K562 (cell line): ENCODE data around the gene FGFRL1. TPM values are rescaled to one million over a fixed set of nuclear protein-coding genes. Genes with fewer than 3 reads are reported as not detected.

Experiments used
- ATAC-seq: fragments of 200-7000 bp; cut with Tn5 transposase; 3 replicates; pipeline ENCODE4 v1.9.1; 2020; ENCODE audit warnings: moderate library complexity
- BruUV-seq: library from RNA; stranded (reverse); fragments of 400-500 nt; replicated peaks from 2 replicates; lab custom pipeline; 2021; lab: Mats Ljungman, UMichigan
- CTCF ChIA-PET: fragments of 300-600 bp; formaldehyde crosslinking; extraction: SDS; loops from one replicate; lab custom pipeline; 2021; ENCODE audit warnings: low intra/inter-chr PET ratio; lab: Yijun Ruan, JAX
- POLR2A ChIA-PET: fragments of 300-600, 350-650 bp; sonication (Branson Sonifier 250); formaldehyde crosslinking; extraction: SDS; loops from one replicate; lab custom pipeline; 2021; ENCODE audit warnings: antibody characterized with exemption, inconsistent platforms; lab: Yijun Ruan, JAX
- DNase-seq, 4 experiments: peaks; one replicate each; pipeline versions ENCODE4 v3.0.0 to v3.0.0-alpha.2; 2011 to 2018; ENCODE audit warnings: low spot score in 3 of 4, mixed read lengths in 3 of 4; ENCODE audit errors: extremely low read depth in 1 of 4
- FAIRE-seq: peaks from 2 replicates; lab custom pipeline; 2011; peaks lifted over from hg19 to GRCh38; lab: Jason Lieb, UNC
- H2AFZ ChIP-seq: 2 replicates; pipeline ENCODE4 v1.6.0; 2011; ENCODE audit warnings: low read depth, low read length, control low read depth, inconsistent platforms
- H3K27ac ChIP-seq: fragments of 200-600 bp; 3 replicates; pipeline ENCODE4 v1.8.0; 2011; ENCODE audit warnings: low read depth, mild to moderate bottlenecking, control low read depth, inconsistent platforms, low read length, moderate library complexity, mixed read lengths; ENCODE audit errors: extremely low read depth
- H3K27me3 ChIP-seq, 2 experiments: fragments of 300-600 bp in 1 of 2; 2 replicates in 1 of 2; 3 replicates in 1 of 2; pipeline versions ENCODE4 v1.6.0 to v1.8.0; 2011; ENCODE audit warnings: inconsistent platforms in 2 of 2, low read length in 2 of 2, mild to moderate bottlenecking in 1 of 2, mixed read lengths in 1 of 2, moderate library complexity in 1 of 2; ENCODE audit not compliant: control insufficient read depth in 2 of 2, insufficient read depth in 2 of 2
- H3K36me3 ChIP-seq: fragments of 300-600 bp; 3 replicates; pipeline ENCODE4 v1.8.0; 2011; ENCODE audit warnings: mild to moderate bottlenecking, low read length, inconsistent platforms; ENCODE audit not compliant: control insufficient read depth, insufficient read depth
- H3K4me1 ChIP-seq, 2 experiments: fragments of 200-600 bp in 1 of 2; replicated peaks in 1 of 2; 2 replicates in 1 of 2; 3 replicates in 1 of 2; pipeline versions ENCODE4 v1.5.1 to v1.8.0; 2011; ENCODE audit warnings: inconsistent platforms in 2 of 2, low read length in 2 of 2, mild to moderate bottlenecking in 1 of 2, mixed read lengths in 1 of 2, moderate library complexity in 1 of 2; ENCODE audit not compliant: control insufficient read depth in 2 of 2, insufficient read depth in 2 of 2
- H3K4me2 ChIP-seq: 2 replicates; pipeline ENCODE4 v1.6.1; 2011; ENCODE audit warnings: low read length, control low read depth, inconsistent platforms, mixed read lengths; ENCODE audit not compliant: insufficient read depth
- H3K4me3 ChIP-seq: fragments of 200-600 bp; sonication (generic), shearing (Covaris generic); 2 replicates; pipeline ENCODE4 v1.5.1; 2016; ENCODE audit warnings: control low read depth, inconsistent platforms
- H3K79me2 ChIP-seq: fragments of 200-600 bp; 3 replicates; pipeline ENCODE4 v1.8.0; 2011; ENCODE audit warnings: low read length, inconsistent platforms; ENCODE audit not compliant: control insufficient read depth, insufficient read depth
- H3K9ac ChIP-seq, 2 experiments: 2 replicates each; pipeline versions ENCODE4 v1.6.0 to v1.6.1; 2011; ENCODE audit warnings: low read depth in 2 of 2, low read length in 2 of 2, control low read depth in 1 of 2, inconsistent platforms in 1 of 2, mild to moderate bottlenecking in 1 of 2, mixed read lengths in 1 of 2; ENCODE audit not compliant: insufficient read depth in 1 of 2
- H3K9me1 ChIP-seq: one replicate; pipeline ENCODE4 v1.6.0; 2011; ENCODE audit warnings: inconsistent platforms, mild to moderate bottlenecking, low read length, moderate library complexity; ENCODE audit not compliant: control insufficient read depth, insufficient read depth
- H3K9me3 ChIP-seq: replicated peaks from 2 replicates; pipeline ENCODE4 v1.5.1; 2011; ENCODE audit warnings: low read depth, low read length, inconsistent platforms; ENCODE audit not compliant: control insufficient read depth, insufficient read depth
- H4K20me1 ChIP-seq: replicated peaks from 2 replicates; pipeline ENCODE4 v1.6.1; 2011; ENCODE audit warnings: low read length, inconsistent platforms, mixed read lengths; ENCODE audit not compliant: control insufficient read depth, insufficient read depth
- CBFA2T2 ChIP-seq: fragments of 450-650 bp; conservative IDR thresholded peaks from 2 replicates; pipeline ENCODE4 v1.6.1; 2017; ENCODE audit warnings: mild to moderate bottlenecking
- CBX1 ChIP-seq: sonication (generic); IDR thresholded peaks from 2 replicates; pipeline ENCODE4 v1.6.1; 2016; ENCODE audit warnings: antibody characterized with exemption, low read depth, mild to moderate bottlenecking
- HDAC1 ChIP-seq, 2 experiments: fragments of 450-650 bp; IDR thresholded peaks; 2 replicates each; pipeline ENCODE4 v1.6.1; 2016 to 2017; ENCODE audit warnings: inconsistent platforms in 1 of 2, mild to moderate bottlenecking in 1 of 2, moderate library complexity in 1 of 2
- JUND ChIP-seq, 2 experiments: IDR thresholded peaks; 2 replicates in 1 of 2; 3 replicates in 1 of 2; pipeline ENCODE4 v1.6.1; 2011; ENCODE audit warnings: borderline replicate concordance in 2 of 2, low read depth in 2 of 2, low read length in 2 of 2, improper control_type of control experiment in 1 of 2, missing biosample characterization in 1 of 2, missing genetic modification characterization in 1 of 2, missing genetic modification reagents in 1 of 2
- L3MBTL2 ChIP-seq: fragments of 450-650 bp; IDR thresholded peaks from 2 replicates; pipeline ENCODE4 v1.6.1; 2016; ENCODE audit warnings: mild to moderate bottlenecking, moderate library complexity
- LCOR ChIP-seq: sonication (generic); formaldehyde crosslinking; IDR thresholded peaks from 2 replicates; pipeline ENCODE4 v1.8.0; 2022; ENCODE audit warnings: mild to moderate bottlenecking, missing genetic modification reagents
- MTA3 ChIP-seq: fragments of 450-650 bp; formaldehyde crosslinking; IDR thresholded peaks from 2 replicates; pipeline ENCODE4 v1.6.1; 2017; ENCODE audit warnings: mild to moderate bottlenecking, borderline replicate concordance
- RNF2 ChIP-seq: sonication (generic); IDR thresholded peaks from 2 replicates; pipeline ENCODE4 v1.6.1; 2016
- SIX5 ChIP-seq, 2 experiments: IDR thresholded peaks; 2 replicates each; pipeline ENCODE4 v1.6.1; 2011; ENCODE audit warnings: low read length in 2 of 2, borderline replicate concordance in 1 of 2, low read depth in 1 of 2, mild to moderate bottlenecking in 1 of 2, moderate library complexity in 1 of 2; ENCODE audit not compliant: insufficient read depth in 1 of 2
- TAF1 ChIP-seq: IDR thresholded peaks from 2 replicates; pipeline ENCODE4 v1.6.1; 2011; ENCODE audit warnings: mild to moderate bottlenecking, low read length, moderate library complexity; ENCODE audit not compliant: insufficient read depth, control insufficient read depth, severe bottlenecking; ENCODE audit errors: extremely low read depth
- TEAD4 ChIP-seq, 2 experiments: sonication (generic) in 1 of 2; formaldehyde crosslinking in 1 of 2; IDR thresholded peaks; 2 replicates each; pipeline versions ENCODE4 v1.6.1 to v1.8.0; 2012 to 2022; ENCODE audit warnings: borderline replicate concordance in 1 of 2, inconsistent platforms in 1 of 2, low read length in 1 of 2, mild to moderate bottlenecking in 1 of 2, missing genetic modification reagents in 1 of 2
- ZNF766 ChIP-seq: fragments of 200-800 bp; sonication (Bioruptor generic); conservative IDR thresholded peaks from 2 replicates; pipeline ENCODE4 v1.6.1; 2016; ENCODE audit warnings: missing genetic modification characterization, missing compliant biosample characterization
- WGBS: fragments of 100-300 bp; shearing (Covaris generic); methylation state at CpG from one replicate; pipeline ENCODE4 v1.1.6; 2016; ENCODE audit warnings: low coverage, mixed read lengths; ENCODE audit not compliant: insufficient coverage; ENCODE audit errors: missing lambda C conversion rate; 5-methylcytosine and 5-hydroxymethylcytosine counted together
- in situ Hi-C: fragments of 300-500 bp; cut with MboI; formaldehyde crosslinking; loops from 4 replicates; pipeline ENCODE4 v1.15.0; 2018; ENCODE audit warnings: inconsistent platforms, mixed read lengths
- intact Hi-C: fragments of 100-400 bp; cut with micrococcal nuclease; formaldehyde crosslinking; loops from 2 replicates; pipeline ENCODE4 v1.14.2; 2022
- polyA plus RNA-seq, 8 experiments: library from polyadenylated mRNA; depleted of rRNA in 4 of 8; stranded (reverse) in 5 of 8; unstranded in 3 of 8; fragments of >200 nt; fragmentation: Nextera tagmentation in 2 of 8; fragmentation: Illumina TruSeq in 1 of 8; extraction: Ambion mirVana in 2 of 8; extraction: Trizol in 1 of 8; gene quantifications; 2 replicates each; pipeline versions ENCODE4 v1.2.1 to v1.2.3, GENCODE V29; 2011 to 2014; ENCODE audit warnings: inconsistent platforms in 1 of 8, missing spikeins in 1 of 8
- total RNA-seq, 7 experiments: library from RNA; depleted of rRNA in 6 of 7; stranded (reverse); fragments of >200 nt in 6 of 7; fragmentation: Illumina TruSeq in 2 of 7; extraction: Trizol in 2 of 7; gene quantifications; 2 replicates each; pipeline versions ENCODE4 v1.2.1 to v1.2.3, GENCODE V29; 2011 to 2021; ENCODE audit warnings: low replicate concordance in 1 of 7
- TF ChIP-seq, protein P1 (sequence below): sonication (generic); formaldehyde crosslinking; IDR thresholded peaks from 2 replicates; pipeline ENCODE4 v1.8.0; 2022; ENCODE audit warnings: mild to moderate bottlenecking, missing genetic modification reagents
- TF ChIP-seq, protein P2 (sequence below), 2 experiments: fragments of 250-450 bp in 1 of 2; fragments of 450-650 bp in 1 of 2; sonication (Bioruptor Pico) in 1 of 2; IDR thresholded peaks; 2 replicates each; pipeline versions ENCODE4 v1.6.1 to v1.8.0; 2016 to 2021; ENCODE audit warnings: mild to moderate bottlenecking in 2 of 2, moderate library complexity in 2 of 2, missing compliant biosample characterization in 1 of 2, missing genetic modification characterization in 1 of 2

The FGFRL1 gene
- total and polyA plus RNA-seq, 9 of the 15 experiments (the other 6 are each of a cell fraction or from before 2014, with no cell fraction given) = 0.34 to 49.9 (median 14.6) TPM

DNA sequence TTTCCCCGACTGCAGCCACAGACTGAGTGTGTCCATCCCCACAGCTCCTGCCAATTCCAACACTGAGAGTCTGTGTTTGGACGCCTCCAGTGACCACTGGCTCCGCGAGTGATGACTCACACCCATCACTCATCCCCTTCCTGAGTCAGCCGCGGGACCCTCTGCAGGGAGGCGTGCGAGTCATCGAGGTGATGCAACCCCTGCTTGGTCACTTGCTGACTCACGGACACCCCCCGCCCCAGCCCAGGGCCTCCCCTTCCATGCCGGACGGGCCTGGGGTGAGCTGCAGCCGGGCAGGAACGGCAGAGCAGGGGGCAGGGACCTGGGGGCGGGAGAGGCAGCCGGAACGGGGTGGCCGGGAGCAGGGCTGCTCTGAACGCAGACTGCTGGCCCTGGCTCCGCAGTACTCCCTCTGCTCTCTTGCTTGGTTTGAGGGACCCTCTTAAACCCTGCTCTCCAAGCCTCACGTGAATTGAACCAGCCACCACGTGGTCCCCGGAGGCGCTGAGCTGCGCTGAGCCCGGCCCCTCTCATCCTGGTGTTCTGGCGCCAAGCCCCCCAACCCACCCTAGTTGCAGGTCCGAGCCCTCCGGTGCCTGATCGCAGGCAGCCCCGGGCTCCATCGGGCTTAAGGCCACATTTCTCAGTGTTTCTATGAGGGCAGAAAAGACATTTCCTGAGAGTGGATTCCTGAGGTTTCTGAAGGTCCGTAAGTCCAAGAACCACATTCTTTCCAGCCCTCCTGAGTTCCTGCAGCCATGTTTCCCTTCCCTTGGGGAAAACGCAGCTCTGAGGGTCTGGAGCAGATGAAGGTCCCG is 32.4 kb downstream of the FGFRL1 start:
- peaks cover 3 to 16% of the 10 kb centered on the region in 2 experiments; a peak in 4 of 5 replicates for H3K27me3 ChIP-seq
- in situ Hi-C loops (no loop called here), intact Hi-C loops (loop anchor here (10.0 kb wide), 1 partner anchor 49 kb away; the partner anchor contains the start of gene SLC26A1)
- FAIRE-seq (peak; percentile 100), DNase-seq (peak; percentile 94 to 96 (median 96)), ATAC-seq (peak; percentile 87)
- POLR2A ChIA-PET = interaction anchor here (0.6 to 0.9 kb wide), 6 partner anchors 9 to 676 kb away, joined by 3 to 4 read pairs (median 3); no protein-coding TSS in a partner anchor
- H3K27ac ChIP-seq = peak overlapping the region; percentile 97
- H3K9me3 ChIP-seq = no peaks in the 10 kb centered on the region
- peak overlapping the region; percentile 85 to 88 for H3K9ac ChIP-seq
- peak overlapping the region; percentile 64 for H2AFZ ChIP-seq
- peaks cover 50 to 86% of the 10 kb centered on the region in 2 experiments for H3K4me1 ChIP-seq
- no peaks in the 10 kb centered on the region for H4K20me1 ChIP-seq
- CTCF ChIA-PET = interaction anchor here (0.7 kb wide), 1 partner anchor 31 kb away, joined by 3 read pairs; no protein-coding TSS in a partner anchor
- BruUV-seq = TSS peak; percentile 98
- H3K4me3 ChIP-seq = no peak overlapping the region
- H3K9me1 ChIP-seq = no peaks in the 10 kb centered on the region
- 18% methylated on average over 29 of the region's 36 CpGs for WGBS
- H3K36me3 ChIP-seq = no peaks in the 10 kb centered on the region
- no peaks in the 10 kb centered on the region for H3K79me2 ChIP-seq
- H3K4me2 ChIP-seq = peak overlapping the region; percentile 67
- TF ChIP-seq, protein P1, sequence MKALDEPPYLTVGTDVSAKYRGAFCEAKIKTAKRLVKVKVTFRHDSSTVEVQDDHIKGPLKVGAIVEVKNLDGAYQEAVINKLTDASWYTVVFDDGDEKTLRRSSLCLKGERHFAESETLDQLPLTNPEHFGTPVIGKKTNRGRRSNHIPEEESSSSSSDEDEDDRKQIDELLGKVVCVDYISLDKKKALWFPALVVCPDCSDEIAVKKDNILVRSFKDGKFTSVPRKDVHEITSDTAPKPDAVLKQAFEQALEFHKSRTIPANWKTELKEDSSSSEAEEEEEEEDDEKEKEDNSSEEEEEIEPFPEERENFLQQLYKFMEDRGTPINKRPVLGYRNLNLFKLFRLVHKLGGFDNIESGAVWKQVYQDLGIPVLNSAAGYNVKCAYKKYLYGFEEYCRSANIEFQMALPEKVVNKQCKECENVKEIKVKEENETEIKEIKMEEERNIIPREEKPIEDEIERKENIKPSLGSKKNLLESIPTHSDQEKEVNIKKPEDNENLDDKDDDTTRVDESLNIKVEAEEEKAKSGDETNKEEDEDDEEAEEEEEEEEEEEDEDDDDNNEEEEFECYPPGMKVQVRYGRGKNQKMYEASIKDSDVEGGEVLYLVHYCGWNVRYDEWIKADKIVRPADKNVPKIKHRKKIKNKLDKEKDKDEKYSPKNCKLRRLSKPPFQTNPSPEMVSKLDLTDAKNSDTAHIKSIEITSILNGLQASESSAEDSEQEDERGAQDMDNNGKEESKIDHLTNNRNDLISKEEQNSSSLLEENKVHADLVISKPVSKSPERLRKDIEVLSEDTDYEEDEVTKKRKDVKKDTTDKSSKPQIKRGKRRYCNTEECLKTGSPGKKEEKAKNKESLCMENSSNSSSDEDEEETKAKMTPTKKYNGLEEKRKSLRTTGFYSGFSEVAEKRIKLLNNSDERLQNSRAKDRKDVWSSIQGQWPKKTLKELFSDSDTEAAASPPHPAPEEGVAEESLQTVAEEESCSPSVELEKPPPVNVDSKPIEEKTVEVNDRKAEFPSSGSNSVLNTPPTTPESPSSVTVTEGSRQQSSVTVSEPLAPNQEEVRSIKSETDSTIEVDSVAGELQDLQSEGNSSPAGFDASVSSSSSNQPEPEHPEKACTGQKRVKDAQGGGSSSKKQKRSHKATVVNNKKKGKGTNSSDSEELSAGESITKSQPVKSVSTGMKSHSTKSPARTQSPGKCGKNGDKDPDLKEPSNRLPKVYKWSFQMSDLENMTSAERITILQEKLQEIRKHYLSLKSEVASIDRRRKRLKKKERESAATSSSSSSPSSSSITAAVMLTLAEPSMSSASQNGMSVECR (CRISPR knock-in tag) = peak; percentile 75
- TF ChIP-seq TAF1 (peak; percentile 71), RNF2 (peak; percentile 95), HDAC1 (IDR thresholded peaks at IDR 0.05) (peak in 1 of 2 experiments; percentile 82; a peak in 2 of 4 replicates), CBFA2T2 (peak; percentile 9; the same call in 1 of the 2 replicates), JUND (IDR thresholded peaks at IDR 0.05; ENCODE audit: borderline replicate concordance, low read depth, low read length) (peak; percentile 100), JUND (tag; IDR thresholded peaks at IDR 0.05; ENCODE audit: borderline replicate concordance, low read depth, low read length) (peak; percentile 100), MTA3 (peak; percentile 92; the same call in 1 of the 2 replicates), CBX1 (peak; percentile 81; the same call in 1 of the 2 replicates), TEAD4 (IDR thresholded peaks at IDR 0.05; ENCODE audit: low read length) (no peak), TEAD4 (CRISPR knock-in tag; IDR thresholded peaks at IDR 0.05; ENCODE audit: borderline replicate concordance) (peak; percentile 76), L3MBTL2 (peak; percentile 94), LCOR (CRISPR knock-in tag) (peak; percentile 93), SIX5 (IDR thresholded peaks at IDR 0.05; ENCODE audit: borderline replicate concordance in 1 of 2, insufficient read depth in 1 of 2, low read depth in 1 of 2, low read length in 2 of 2) (no peak), ZNF766 (CRISPR knock-in tag) (0 out of 2 replicates have a peak, but pooled peaks have one; percentile 55)
- TF ChIP-seq, protein P2, sequence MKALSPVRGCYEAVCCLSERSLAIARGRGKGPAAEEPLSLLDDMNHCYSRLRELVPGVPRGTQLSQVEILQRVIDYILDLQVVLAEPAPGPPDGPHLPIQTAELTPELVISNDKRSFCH (CRISPR knock-in tag; IDR thresholded peaks at IDR 0.05) = no peak
- TF ChIP-seq, protein P2 (tag; IDR thresholded peaks at IDR 0.05) = peak; percentile 55; the same call in 1 of the 2 replicates
